Bronchial epithelial cell (primary cell): ENCODE results near the gene WDR64. TPM values are rescaled to one million over a fixed set of nuclear protein-coding genes. Genes with fewer than 3 reads are reported as not detected.
A peak's percentile ranks its signal among the peaks of the same experiment; 100 is the strongest.

Experiments
- DNase-seq: peaks from one replicate; pipeline ENCODE4 v3.0.0-alpha.2; 2010; ENCODE audit warnings: low read depth
- FAIRE-seq: peaks from 2 replicates; lab custom pipeline; 2011; peaks lifted over from hg19 to GRCh38; lab: Jason Lieb, UNC
- H3K27me3 ChIP-seq: 2 replicates; pipeline ENCODE4 v1.5.1; 2011; ENCODE audit warnings: low read length; ENCODE audit not compliant: control insufficient read depth, insufficient read depth
- H3K36me3 ChIP-seq: 2 replicates; pipeline ENCODE4 v1.5.1; 2011; ENCODE audit warnings: low read length; ENCODE audit not compliant: control insufficient read depth, insufficient read depth
- H3K4me3 ChIP-seq: 2 replicates; pipeline ENCODE4 v1.5.1; 2011; ENCODE audit warnings: mild to moderate bottlenecking, low read depth, low read length, control low read depth
- total RNA-seq: library from RNA; depleted of rRNA; stranded (reverse); fragments of >200 nt; gene quantifications from 2 replicates; pipeline ENCODE4 v1.2.1, GENCODE V29; 2014
- TF ChIP-seq, protein P1 (sequence below): IDR thresholded peaks from 2 replicates; pipeline ENCODE4 v1.5.1; 2011; ENCODE audit warnings: mild to moderate bottlenecking, moderate library complexity, low read length, control low read depth, inconsistent platforms; ENCODE audit not compliant: insufficient read depth, severe bottlenecking

WDR64 gene
- total RNA-seq, 1 donor from 2014 or later: not detected

DNA sequence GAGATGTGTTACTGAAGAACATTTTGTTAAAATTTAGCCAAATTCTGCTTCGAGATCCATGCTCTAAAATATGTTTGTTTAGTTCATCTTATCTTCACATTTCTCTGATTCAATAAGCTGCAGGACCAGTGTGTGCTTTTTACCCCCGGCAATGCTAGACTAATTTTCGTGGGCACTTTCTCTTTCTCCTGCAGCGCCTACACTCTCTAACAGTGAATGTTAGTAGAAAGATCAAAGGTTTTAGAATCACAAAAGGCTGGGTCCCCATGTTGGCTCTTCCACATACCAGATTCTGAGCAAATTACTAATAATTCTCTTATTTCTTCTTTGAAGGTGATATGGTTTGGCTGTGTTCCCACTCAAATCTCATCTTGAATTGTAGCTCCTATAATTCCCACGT, 20.4 kb upstream of the WDR64 start:
- H3K4me3 ChIP-seq: no peak overlapping the region
- TF ChIP-seq, protein P1, sequence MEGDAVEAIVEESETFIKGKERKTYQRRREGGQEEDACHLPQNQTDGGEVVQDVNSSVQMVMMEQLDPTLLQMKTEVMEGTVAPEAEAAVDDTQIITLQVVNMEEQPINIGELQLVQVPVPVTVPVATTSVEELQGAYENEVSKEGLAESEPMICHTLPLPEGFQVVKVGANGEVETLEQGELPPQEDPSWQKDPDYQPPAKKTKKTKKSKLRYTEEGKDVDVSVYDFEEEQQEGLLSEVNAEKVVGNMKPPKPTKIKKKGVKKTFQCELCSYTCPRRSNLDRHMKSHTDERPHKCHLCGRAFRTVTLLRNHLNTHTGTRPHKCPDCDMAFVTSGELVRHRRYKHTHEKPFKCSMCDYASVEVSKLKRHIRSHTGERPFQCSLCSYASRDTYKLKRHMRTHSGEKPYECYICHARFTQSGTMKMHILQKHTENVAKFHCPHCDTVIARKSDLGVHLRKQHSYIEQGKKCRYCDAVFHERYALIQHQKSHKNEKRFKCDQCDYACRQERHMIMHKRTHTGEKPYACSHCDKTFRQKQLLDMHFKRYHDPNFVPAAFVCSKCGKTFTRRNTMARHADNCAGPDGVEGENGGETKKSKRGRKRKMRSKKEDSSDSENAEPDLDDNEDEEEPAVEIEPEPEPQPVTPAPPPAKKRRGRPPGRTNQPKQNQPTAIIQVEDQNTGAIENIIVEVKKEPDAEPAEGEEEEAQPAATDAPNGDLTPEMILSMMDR: no peak
- H3K36me3 ChIP-seq: peaks cover 2% of the 10 kb centered on the region
- no peaks in the 10 kb centered on the region for H3K27me3 ChIP-seq
- FAIRE-seq (no peak), DNase-seq (no peak)

DNA sequence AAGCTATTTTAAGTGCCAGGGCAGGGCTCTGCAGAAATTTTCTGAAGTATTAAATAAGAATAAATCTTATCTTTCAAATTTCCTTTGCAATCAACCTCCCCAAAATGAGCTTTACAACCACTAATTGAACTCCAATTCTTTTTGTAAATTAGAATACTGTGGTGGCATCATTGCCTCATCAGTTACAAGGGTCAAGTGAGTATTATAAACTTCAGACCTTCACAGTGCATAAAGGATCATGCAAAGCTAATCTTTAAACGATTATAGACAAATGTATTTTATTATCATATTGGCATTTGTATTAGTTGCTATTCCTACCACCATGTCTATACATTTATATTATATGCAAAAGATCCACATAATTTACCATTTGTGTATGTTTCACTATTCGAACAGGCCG, 19.1 kb upstream of the WDR64 start:
- FAIRE-seq (no peak), DNase-seq (no peak)
- Histone ChIP-seq H3K27me3 (no peaks in the 10 kb centered on the region), H3K36me3 (peaks cover 2% of the 10 kb centered on the region), H3K4me3 (no peak overlapping the region)
- TF ChIP-seq, protein P1: no peak

DNA sequence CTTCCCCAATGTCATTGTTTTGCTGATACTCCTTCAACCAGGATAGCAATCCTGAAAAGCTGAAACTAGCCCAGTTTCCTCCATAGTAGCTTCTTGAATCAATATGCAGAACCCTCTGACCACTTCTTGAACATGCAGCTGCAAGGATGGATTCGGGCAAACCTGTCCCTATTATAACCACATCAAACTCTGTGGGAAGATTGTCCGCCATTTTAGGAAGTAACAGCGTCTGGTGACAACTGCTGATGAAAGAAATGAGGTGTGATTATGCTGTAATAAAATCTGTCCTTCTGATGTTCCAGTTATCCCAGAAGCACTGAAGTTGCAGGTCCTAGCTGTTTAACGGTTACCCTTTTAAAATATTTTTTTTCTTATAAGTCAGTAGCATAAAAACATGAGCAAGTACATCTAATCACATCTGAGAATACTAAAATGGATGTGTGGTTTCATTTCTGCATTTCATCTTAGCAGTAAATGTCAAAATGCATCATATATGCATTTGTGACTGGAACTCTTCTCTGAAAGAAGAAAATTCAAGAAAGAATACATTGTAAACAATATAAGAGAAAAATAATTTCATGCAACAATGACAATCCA, 16.4 kb upstream of the WDR64 start:
- Histone ChIP-seq H3K36me3 (peaks cover 2% of the 10 kb centered on the region), H3K27me3 (no peaks in the 10 kb centered on the region), H3K4me3 (no peak overlapping the region)
- TF ChIP-seq, protein P1: no peak
- no peak for FAIRE-seq
- DNase-seq: no peak

DNA sequence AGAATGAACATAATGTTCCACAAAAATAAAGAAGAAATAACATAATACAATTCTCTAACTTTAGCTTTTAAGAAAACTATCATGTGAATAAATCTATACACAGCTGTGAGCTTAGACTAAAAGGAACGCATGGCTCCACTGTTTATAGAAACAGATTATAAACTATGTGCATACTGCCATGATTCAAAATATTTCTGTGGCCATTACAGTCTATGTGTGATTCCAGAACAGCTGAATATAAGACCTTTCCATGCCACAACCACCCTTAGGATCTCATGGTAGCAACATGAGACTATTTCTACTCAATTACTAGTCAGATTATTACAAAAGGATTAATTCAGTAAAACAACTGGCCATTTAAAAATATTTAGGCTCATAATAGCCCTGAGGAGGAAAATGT, 15.8 kb upstream of the WDR64 start:
- FAIRE-seq (no peak), DNase-seq (no peak)
- Histone ChIP-seq H3K27me3 (no peaks in the 10 kb centered on the region), H3K4me3 (no peak overlapping the region), H3K36me3 (peaks cover 2% of the 10 kb centered on the region)
- TF ChIP-seq, protein P1: no peak

DNA sequence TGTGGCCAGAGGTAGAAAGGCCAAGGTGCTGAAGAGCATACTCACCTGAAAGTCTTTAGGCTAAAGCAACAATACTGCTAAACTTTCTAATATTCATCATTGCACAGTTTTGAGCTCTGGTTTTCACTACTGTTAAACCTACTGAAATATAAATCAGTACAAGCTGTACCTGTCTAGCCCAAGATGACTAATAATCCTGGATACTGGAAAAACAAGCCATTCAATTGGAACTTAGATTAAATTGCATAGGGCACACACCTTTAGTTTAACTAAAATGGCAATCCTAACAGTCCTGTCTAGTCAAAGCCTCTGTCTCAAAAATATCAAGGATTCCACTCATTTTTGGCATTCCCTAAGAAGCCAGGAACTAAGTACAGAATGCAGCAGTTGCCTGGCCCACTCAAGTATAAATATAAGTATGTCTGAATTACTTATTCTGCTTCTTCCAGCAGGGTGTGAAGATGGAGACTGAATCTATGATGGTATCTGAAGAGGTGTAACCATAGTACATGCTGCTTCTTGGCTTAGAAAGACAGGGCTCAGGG, 15.0 kb upstream of the WDR64 start:
- Histone ChIP-seq H3K36me3 (peaks cover 2% of the 10 kb centered on the region), H3K4me3 (no peak overlapping the region), H3K27me3 (no peaks in the 10 kb centered on the region)
- TF ChIP-seq, protein P1: no peak
- DNase-seq (peak; percentile 62), FAIRE-seq (no peak)

DNA sequence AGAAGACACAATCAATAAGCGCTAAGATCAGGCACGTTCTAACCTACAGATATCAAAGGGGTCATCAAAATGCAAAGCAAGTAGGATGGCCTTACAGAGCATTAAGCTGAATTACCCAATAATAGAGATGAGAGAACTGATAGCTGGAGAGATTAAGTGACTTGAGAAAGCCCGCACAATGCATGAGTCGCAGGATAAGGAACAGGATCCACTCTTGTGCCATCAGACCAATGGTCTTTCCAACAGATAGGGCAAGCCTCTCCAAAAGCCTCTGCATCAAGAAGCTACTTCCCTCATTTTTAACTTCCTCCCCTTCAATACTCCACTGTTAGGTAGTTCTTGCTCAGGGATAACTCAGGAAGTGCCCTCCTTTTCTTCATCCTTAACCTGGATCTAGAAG, 14.5 kb upstream of the WDR64 start:
- no peak for FAIRE-seq
- no peak overlapping the region for H3K4me3 ChIP-seq
- TF ChIP-seq, protein P1: no peak
- H3K27me3 ChIP-seq: no peaks in the 10 kb centered on the region
- peaks cover 2% of the 10 kb centered on the region for H3K36me3 ChIP-seq
- DNase-seq: peak; percentile 29
